Uterus (tissue), 2 donors: ENCODE results near the gene RASD1.

ENCODE experiments used
- POLR2A ChIP-seq, 2 donors: fragments of 450-650 bp; IDR thresholded peaks; one replicate each; pipeline ENCODE4 v1.6.1; 2016; ENCODE audit warnings: antibody characterized with exemption in 2 of 2, mild to moderate bottlenecking in 1 of 2, moderate library complexity in 1 of 2
- TF ChIP-seq, protein P1 (sequence below), 4 experiments: fragments of 200-600 bp in 2 of 4; fragments of 450-650 bp in 2 of 4; sonication (generic) in 2 of 4; IDR thresholded peaks; one replicate each; pipeline ENCODE4 v1.5.1; 2016 to 2019; ENCODE audit warnings: antibody characterized with exemption in 4 of 4, mild to moderate bottlenecking in 2 of 4, moderate library complexity in 1 of 4

DNA sequence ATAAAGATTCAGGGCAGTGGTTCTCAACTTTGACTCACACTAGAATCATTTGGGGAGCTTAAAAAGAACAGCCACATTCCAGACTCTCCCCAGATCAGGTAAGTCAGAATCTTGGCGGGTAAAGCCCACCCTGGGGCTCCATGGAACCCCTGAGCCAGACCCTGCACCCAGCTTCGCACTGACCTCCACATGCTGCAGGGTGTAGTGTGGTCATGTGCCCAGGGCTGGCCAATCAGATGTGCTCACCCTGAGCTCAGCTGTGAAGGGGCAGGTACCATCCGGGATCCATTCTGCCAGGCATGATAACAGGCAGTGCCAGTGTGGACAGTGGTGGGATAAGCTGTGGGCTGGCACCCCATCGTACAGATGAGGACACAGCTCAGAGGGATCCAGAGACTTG, 47.5 kb downstream of the RASD1 start:
- TF ChIP-seq, protein P1, sequence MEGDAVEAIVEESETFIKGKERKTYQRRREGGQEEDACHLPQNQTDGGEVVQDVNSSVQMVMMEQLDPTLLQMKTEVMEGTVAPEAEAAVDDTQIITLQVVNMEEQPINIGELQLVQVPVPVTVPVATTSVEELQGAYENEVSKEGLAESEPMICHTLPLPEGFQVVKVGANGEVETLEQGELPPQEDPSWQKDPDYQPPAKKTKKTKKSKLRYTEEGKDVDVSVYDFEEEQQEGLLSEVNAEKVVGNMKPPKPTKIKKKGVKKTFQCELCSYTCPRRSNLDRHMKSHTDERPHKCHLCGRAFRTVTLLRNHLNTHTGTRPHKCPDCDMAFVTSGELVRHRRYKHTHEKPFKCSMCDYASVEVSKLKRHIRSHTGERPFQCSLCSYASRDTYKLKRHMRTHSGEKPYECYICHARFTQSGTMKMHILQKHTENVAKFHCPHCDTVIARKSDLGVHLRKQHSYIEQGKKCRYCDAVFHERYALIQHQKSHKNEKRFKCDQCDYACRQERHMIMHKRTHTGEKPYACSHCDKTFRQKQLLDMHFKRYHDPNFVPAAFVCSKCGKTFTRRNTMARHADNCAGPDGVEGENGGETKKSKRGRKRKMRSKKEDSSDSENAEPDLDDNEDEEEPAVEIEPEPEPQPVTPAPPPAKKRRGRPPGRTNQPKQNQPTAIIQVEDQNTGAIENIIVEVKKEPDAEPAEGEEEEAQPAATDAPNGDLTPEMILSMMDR (IDR thresholded peaks at IDR 0.05), result no peak
- no peak for TF ChIP-seq POLR2A (IDR thresholded peaks at IDR 0.05)
